Ishikawa (cell line): Measurements from ENCODE around the gene DAZAP1.

Experiments used
- CEBPB ChIP-seq: IDR thresholded peaks from 2 replicates; pipeline ENCODE4 v1.6.1; 2012
- CREB1 ChIP-seq: IDR thresholded peaks from 2 replicates; pipeline ENCODE4 v1.6.1; 2012; ENCODE audit warnings: low read depth
- EGR1 ChIP-seq: IDR thresholded peaks from 2 replicates; pipeline ENCODE4 v1.6.1; 2012
- EP300 ChIP-seq: IDR thresholded peaks from 2 replicates; pipeline ENCODE4 v1.6.1; 2012; ENCODE audit warnings: borderline replicate concordance
- FOXM1 ChIP-seq: IDR thresholded peaks from 2 replicates; pipeline ENCODE4 v1.6.1; 2012; ENCODE audit warnings: low read depth, borderline replicate concordance
- NFIC ChIP-seq: IDR thresholded peaks from 2 replicates; pipeline ENCODE4 v1.6.1; 2012
- RAD21 ChIP-seq: IDR thresholded peaks from 2 replicates; pipeline ENCODE4 v1.6.1; 2012; ENCODE audit warnings: low read depth
- REST ChIP-seq: IDR thresholded peaks from 2 replicates; pipeline ENCODE4 v1.6.1; 2012; ENCODE audit warnings: low read depth, mild to moderate bottlenecking
- TAF1 ChIP-seq: IDR thresholded peaks from 2 replicates; pipeline ENCODE4 v1.6.1; 2012; ENCODE audit warnings: low read depth, mild to moderate bottlenecking
- TCF12 ChIP-seq: IDR thresholded peaks from 2 replicates; pipeline ENCODE4 v1.6.1; 2012; ENCODE audit warnings: low read depth
- TEAD4 ChIP-seq: IDR thresholded peaks from 2 replicates; pipeline ENCODE4 v1.6.1; 2012
- YY1 ChIP-seq: IDR thresholded peaks from 2 replicates; pipeline ENCODE4 v1.6.1; 2012; ENCODE audit warnings: low read depth
- ZBTB7A ChIP-seq: IDR thresholded peaks from 2 replicates; pipeline ENCODE4 v1.6.1; 2012; ENCODE audit warnings: low read depth
- TF ChIP-seq, protein P1 (sequence below): IDR thresholded peaks from 2 replicates; pipeline ENCODE4 v1.6.1; 2012
- TF ChIP-seq, protein P2 (sequence below): IDR thresholded peaks from 2 replicates; pipeline ENCODE4 v1.6.1; 2012

Gene DAZAP1

DNA sequence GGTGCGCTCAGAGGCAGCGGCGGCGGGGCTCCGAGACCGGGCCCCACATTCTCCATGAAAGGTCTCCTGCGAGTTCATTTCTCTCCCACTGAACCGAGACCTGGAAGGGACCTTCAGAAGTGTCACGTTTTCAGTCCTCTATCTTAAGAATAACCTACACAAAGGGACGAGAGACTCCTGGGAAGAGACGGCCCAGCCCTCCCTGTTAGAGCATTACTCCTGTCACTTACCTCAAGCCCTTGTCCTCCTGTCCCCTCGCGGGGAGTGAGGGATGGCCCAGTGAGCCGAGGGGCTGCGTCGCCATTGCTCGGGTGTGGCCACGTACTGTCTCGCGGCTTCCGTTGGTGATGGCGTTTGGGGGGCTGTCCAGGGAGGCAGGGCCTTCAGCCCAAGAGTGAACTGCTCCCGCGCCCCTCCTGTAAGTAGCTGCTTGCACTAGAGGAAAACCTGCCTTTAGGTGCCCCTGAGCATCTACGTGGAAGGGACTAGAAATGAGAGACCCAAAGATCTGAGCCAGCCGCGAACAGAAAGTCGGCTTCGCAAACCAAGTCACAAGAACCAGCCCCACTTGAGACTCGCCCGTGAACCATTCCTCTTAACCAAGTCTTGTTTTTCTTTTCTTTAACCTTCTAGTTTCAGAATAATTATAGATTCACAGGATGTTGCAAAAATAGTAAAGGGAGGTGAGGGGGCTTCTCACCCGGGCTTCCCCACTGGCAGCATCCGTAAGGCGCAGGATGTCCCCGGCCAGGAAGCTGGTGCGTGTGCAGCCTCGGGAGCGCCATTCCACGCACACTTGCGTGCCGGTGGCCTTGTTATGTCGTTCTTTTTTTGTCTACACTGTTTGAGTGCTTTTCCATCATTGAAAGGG is 44.8 kb upstream of the DAZAP1 start:
- no peak for TF ChIP-seq TEAD4
- TF ChIP-seq FOXM1, result no peak
- TF ChIP-seq EGR1, result no peak
- no peak for TF ChIP-seq CREB1
- TF ChIP-seq RAD21, result no peak
- TF ChIP-seq EP300, result no peak
- no peak for TF ChIP-seq TAF1
- TF ChIP-seq YY1, result no peak
- no peak for TF ChIP-seq NFIC
- TF ChIP-seq, protein P1, sequence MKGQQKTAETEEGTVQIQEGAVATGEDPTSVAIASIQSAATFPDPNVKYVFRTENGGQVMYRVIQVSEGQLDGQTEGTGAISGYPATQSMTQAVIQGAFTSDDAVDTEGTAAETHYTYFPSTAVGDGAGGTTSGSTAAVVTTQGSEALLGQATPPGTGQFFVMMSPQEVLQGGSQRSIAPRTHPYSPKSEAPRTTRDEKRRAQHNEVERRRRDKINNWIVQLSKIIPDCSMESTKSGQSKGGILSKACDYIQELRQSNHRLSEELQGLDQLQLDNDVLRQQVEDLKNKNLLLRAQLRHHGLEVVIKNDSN, result no peak
- no peak for TF ChIP-seq TCF12
- TF ChIP-seq REST, result no peak
- TF ChIP-seq CEBPB, result no peak
- TF ChIP-seq, protein P2, sequence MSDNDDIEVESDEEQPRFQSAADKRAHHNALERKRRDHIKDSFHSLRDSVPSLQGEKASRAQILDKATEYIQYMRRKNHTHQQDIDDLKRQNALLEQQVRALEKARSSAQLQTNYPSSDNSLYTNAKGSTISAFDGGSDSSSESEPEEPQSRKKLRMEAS, result no peak
- no peak for TF ChIP-seq ZBTB7A

DNA sequence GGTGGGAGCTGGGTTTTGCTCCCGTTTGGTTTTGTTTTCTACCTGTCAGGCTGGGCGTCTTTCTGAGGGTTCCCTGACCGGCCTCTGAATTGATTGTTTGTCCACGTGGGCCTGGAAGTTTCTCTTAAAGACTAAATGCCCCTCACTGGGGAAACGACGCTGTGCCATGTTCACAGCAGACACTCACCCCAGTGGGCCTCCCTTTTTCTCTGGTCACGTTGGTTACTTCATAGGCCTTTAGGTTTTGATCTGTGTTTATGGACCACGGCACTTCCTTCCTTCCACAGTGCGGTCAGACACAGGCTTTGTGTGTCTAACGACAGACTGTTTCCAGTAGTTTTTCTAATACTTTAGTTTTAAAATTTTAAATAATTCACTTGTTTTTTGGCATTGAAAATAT is 43.8 kb upstream of the DAZAP1 start:
- TF ChIP-seq YY1 (no peak), REST (no peak), RAD21 (no peak), TEAD4 (no peak), NFIC (no peak), EP300 (no peak), TAF1 (no peak), EGR1 (no peak), CREB1 (no peak), FOXM1 (no peak), ZBTB7A (no peak), CEBPB (no peak), TCF12 (no peak)
- TF ChIP-seq, protein P1, result no peak
- TF ChIP-seq, protein P2, result no peak

- TF ChIP-seq, protein P1, result no peak
- TF ChIP-seq EGR1, result no peak
- TF ChIP-seq, protein P2, result no peak
Observed at GRCh38 chr19:1364070-1364704, 43.2 kb upstream of the DAZAP1 start.

DNA sequence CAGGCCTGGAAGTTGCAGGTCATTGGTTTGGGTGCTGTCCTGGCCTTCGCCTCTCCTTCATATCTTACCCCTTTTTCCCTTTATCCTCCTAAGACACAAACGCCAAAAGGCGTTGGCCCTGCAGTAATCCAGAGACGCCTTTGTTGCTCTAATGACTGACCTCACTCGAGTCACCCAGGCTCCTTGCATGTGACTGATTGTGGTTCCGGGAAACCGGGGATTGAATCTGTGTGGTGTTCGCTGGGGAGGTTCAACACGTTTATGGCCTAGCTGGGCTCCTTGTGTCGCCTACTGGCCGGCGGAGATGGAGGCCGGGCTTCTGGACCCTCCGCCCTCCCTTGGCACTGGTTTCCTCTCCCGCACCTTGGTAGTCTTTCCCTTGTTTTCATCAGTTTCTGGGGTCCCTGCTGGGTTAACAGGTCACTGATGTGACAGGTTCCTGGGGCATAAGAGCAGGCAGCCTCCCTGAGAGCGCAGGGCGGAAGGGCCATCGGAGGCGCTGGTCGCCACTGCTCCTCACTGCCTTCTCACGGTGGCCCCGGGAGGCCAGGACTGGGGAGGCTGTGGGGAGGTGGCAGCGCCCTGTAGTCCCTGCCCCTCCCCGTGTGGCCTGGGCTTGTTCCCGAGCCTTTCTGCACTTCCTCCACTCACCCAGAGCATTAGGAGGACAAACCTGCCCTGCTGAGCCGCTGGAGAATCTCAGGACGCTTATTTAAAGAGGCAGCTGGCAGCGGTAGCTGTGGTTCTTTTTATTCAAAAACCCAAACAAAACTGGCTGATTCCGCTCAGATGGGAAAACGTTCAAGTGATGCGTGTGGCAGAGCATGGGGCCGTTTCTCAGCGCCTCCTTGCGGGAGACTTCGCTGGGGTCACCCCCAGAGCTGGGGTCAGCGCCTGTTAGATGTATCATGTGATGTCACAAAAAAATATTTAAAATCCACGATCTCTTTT is 41.8 kb upstream of the DAZAP1 start:
- TF ChIP-seq RAD21 (no peak), TAF1 (no peak), ZBTB7A (no peak), TEAD4 (no peak), YY1 (no peak), CREB1 (no peak)
- TF ChIP-seq, protein P1, result no peak
- TF ChIP-seq, protein P2, result no peak
